ENCODE measurements around the gene PHC2. TPM values are rescaled to one million over a fixed set of nuclear protein-coding genes. Genes with fewer than 3 reads are reported as not detected.

The PHC2 gene
- total RNA-seq, 1 experiment from 2014 or later: 9.4 TPM

DNA sequence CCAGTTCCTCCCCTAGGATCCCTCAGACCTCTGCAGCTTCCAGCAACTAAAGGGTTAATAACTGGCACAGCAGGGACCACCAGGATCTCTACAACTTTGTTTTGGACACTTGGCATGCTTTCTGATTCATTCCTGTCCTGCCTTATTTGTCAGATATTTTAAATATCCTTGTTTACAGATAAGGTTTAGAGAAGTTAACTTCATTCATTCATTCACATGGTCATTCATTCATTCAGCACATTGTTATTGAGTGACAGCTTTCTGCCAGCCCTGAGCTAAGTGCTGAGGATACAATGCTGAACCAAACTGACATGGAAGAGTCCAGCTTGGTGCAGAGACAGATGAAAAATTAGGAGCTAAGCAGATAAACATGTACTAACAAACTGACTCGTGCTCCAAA, 8.8 kb upstream of the PHC2 start:
- no peak overlapping the region for H4K5ac ChIP-seq (ENCODE audit: insufficient read length, low read depth, low read length)
- no peak overlapping the region for H3K18ac ChIP-seq (ENCODE audit: insufficient read length, low read depth, low read length)
- H3K79me2 ChIP-seq (ENCODE audit: insufficient read depth, low read length): no peaks in the 10 kb centered on the region
- Mint-ChIP-seq H3K4me1 (peaks cover 15 to 25% of the 10 kb centered on the region in 2 experiments; a peak in 3 of 4 replicates), H3K27ac (no peak overlapping the region), H3K9me3 (no peaks in the 10 kb centered on the region; a peak in 1 of 5 replicates), H3K27me3 (ENCODE audit: low read depth) (peaks cover 17% of the 10 kb centered on the region), H3K4me3 (no peak overlapping the region), H3K36me3 (ENCODE audit: insufficient read depth in 1 of 3, low read depth in 3 of 3) (no peaks in the 10 kb centered on the region)
- H4K8ac ChIP-seq (replicated peaks; ENCODE audit: insufficient read length, low read depth, low read length): no peak overlapping the region
- TF ChIP-seq, protein P1, sequence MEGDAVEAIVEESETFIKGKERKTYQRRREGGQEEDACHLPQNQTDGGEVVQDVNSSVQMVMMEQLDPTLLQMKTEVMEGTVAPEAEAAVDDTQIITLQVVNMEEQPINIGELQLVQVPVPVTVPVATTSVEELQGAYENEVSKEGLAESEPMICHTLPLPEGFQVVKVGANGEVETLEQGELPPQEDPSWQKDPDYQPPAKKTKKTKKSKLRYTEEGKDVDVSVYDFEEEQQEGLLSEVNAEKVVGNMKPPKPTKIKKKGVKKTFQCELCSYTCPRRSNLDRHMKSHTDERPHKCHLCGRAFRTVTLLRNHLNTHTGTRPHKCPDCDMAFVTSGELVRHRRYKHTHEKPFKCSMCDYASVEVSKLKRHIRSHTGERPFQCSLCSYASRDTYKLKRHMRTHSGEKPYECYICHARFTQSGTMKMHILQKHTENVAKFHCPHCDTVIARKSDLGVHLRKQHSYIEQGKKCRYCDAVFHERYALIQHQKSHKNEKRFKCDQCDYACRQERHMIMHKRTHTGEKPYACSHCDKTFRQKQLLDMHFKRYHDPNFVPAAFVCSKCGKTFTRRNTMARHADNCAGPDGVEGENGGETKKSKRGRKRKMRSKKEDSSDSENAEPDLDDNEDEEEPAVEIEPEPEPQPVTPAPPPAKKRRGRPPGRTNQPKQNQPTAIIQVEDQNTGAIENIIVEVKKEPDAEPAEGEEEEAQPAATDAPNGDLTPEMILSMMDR (conservative IDR thresholded peaks at IDR 0.05): no peak
- H3K4ac ChIP-seq (ENCODE audit: low read depth, low read length): no peak overlapping the region
- no peak overlapping the region for H2BK5ac ChIP-seq (ENCODE audit: insufficient read length, low read length)
- H3K9me3 ChIP-seq (ENCODE audit: control insufficient read depth, low read depth, low read length): no peaks in the 10 kb centered on the region
- no peak for DNase-seq
- H2BK20ac ChIP-seq (ENCODE audit: low read depth, low read length, poor library complexity, severe bottlenecking): no peak overlapping the region
- peaks cover 2% of the 10 kb centered on the region; the same call in 1 of the 2 replicates for H3K4me1 ChIP-seq (ENCODE audit: insufficient read depth, low read length)
- WGBS (ENCODE audit: extremely low coverage, insufficient read length, low lambda C conversion rate): no CpG with 5 or more reads among the region's 1 CpG
- H3K27ac ChIP-seq (ENCODE audit: insufficient read length, low read depth, low read length): no peak overlapping the region
- no peak overlapping the region for H3K23ac ChIP-seq (ENCODE audit: insufficient read length, low read depth, low read length)
- H2BK15ac ChIP-seq (ENCODE audit: low read depth, low read length): no peak overlapping the region
- H3K14ac ChIP-seq (ENCODE audit: insufficient read depth, low read length): no peak overlapping the region
- H3K23me2 ChIP-seq (ENCODE audit: insufficient read length, low read depth, low read length, poor library complexity, severe bottlenecking): no peaks in the 10 kb centered on the region
- no peak overlapping the region for H4K91ac ChIP-seq (ENCODE audit: insufficient read length, low read depth, low read length)
- no peak overlapping the region for H3K56ac ChIP-seq (ENCODE audit: insufficient read length, low read depth, low read length)
- no peak overlapping the region for H2AK5ac ChIP-seq (ENCODE audit: insufficient read length, low read length)
- no peak overlapping the region for H3K4me2 ChIP-seq (ENCODE audit: insufficient read depth, insufficient read length, low read length)
- H2BK120ac ChIP-seq (ENCODE audit: low read depth, low read length, poor library complexity, severe bottlenecking): no peak overlapping the region
- no peak overlapping the region for H3K9ac ChIP-seq (ENCODE audit: extremely low read depth, insufficient read length, low read length)
- H3K27me3 ChIP-seq (ENCODE audit: insufficient read depth, low read length): no peaks in the 10 kb centered on the region; the same call in 1 of the 2 replicates
- H3T11ph ChIP-seq (ENCODE audit: low read length): no peak overlapping the region
- no peak overlapping the region for H2BK12ac ChIP-seq (ENCODE audit: insufficient read length, low read depth, low read length)
- H2AFZ ChIP-seq (ENCODE audit: low read length): no peak overlapping the region
- H4K20me1 ChIP-seq (ENCODE audit: control insufficient read depth, insufficient read depth, insufficient read length): no peaks in the 10 kb centered on the region
- no peaks in the 10 kb centered on the region for H3K79me1 ChIP-seq (ENCODE audit: insufficient read depth, low read depth, low read length, poor library complexity, severe bottlenecking)

Measured in H9 (cell line).